OCI-M2 (cell line): ENCODE data around the gene FRAT2.
"Not testable (repeated sequence)": the region's sequence is repeated elsewhere in the genome, so short reads cannot be mapped to it uniquely, and the experiment has no call there.

Experiments used
- DNase-seq: peaks from one replicate; lab custom pipeline; 2025; ENCODE audit not compliant: unreplicated experiment; lab: John Stamatoyannopoulos, UW

Gene FRAT2

GRCh38 chr10:97356918-97357317, 22.4 kb upstream of the FRAT2 start:
- no peak for DNase-seq

DNA sequence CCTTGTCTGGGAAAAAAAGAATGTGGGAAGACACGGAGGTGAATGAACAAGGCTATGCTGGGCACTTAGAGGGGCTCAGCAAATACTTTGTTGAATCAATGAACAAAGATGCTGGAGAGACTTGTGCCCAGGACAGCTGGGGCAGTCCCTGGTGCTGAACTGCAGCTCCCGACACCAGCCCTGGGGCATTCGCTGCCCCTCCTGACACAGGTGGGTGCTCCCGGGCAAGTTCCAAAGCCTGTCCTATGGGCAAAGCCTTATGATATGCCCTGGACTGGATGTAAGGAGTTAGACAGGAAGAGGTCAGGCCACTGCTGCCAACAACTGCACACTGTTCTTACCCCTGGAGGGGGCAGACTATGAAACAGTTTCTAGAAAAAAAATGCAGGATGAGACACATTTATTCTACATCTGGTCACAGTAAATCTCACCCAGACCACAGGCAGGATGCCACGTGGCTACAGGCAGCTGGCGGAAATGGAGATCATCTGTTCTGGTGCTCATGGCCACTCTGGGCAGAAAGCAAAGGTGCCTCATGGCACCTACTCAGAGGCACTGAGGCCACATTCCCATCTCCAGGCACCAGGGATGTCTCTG, 21.9 kb upstream of the FRAT2 start:
- DNase-seq: no peak

DNA sequence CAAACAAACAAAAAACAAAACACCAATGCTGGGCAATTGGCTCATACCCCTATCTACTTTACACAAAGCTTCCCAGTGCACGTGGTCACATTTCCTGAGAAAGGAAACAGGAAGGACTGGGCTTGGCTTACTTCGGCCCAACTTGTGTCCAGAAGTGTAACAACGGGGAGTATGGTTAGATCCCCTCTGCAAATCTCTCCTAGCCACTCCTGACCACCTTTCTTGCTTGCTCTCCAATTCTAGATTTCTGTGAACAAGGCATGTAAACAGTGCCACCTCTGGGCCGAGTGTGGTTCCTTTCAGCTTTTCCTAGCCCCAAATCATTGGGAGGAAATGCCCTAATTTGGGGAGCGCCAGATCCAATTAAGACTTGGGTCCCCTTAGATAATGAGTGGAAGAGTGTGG, 21.0 kb upstream of the FRAT2 start:
- no peak for DNase-seq

DNA sequence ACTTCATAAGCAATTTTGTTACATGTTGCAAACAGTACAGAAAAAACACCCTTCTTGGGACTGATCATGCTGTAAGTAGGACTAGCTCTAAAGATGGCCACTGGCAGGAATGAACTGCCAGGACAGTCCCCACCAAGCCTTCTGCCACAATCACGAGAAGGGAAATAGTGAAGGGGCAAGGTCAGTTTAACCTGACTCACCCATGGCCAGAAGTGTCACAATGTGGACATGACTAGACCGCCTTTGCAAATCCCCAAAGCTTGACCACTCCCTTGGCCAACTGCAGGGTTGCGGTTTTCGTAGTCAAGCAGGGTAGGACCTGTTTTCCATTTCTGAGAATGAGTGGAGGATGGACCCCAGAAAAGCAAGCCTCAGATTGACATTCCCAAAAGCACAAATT, 19.4 kb upstream of the FRAT2 start:
- no peak for DNase-seq

GRCh38 chr10:97349752-97350513, 15.4 kb upstream of the FRAT2 start:
- DNase-seq: no peak

DNA sequence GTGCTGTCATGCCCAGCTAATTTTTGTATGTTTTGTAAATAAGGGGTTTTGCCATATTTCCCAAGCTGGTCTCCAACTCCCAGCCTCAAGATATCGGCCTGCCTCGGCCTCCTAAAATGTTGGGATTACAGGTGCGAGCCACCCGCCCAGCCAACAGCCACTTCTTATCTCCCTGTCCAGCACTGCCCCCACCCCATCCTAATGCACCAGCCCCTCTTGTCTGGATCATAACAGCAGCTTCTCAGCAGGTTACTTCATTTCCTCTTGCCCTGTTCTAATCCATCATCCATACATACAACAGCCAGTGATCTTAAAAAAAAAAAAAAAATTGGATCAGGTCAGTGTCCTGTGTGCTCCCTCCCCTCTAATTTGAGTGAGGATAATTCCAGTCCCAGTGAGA, 12.8 kb upstream of the FRAT2 start:
- no peak for DNase-seq

GRCh38 chr10:97343664-97344063, 9.1 kb upstream of the FRAT2 start:
- not testable (repeated sequence) for DNase-seq

- no peak for DNase-seq
Measured at GRCh38 chr10:97341416-97341815, 6.9 kb upstream of the FRAT2 start.

DNA sequence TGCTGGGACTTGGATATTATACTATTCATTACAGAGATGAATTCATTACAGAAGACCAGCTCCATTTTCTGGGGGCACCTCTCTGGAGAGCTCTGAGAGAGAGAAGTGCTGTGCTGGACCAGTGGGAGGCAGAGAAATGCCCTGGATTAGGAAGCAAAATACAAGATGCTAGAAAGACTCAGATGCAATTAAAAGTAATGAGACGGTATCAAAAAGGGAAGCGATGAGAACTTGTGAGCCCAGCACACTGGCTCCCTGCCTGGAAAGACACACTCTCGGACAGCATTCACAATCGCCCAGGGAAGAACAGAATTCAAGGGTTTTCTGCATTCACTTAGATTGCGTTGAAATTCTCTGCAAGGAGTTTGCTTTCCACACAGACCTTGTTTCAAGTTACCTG, 3.5 kb upstream of the FRAT2 start:
- DNase-seq: no peak

GRCh38 chr10:97336942-97337831, 2.7 kb upstream of the FRAT2 start:
- no peak for DNase-seq

DNA sequence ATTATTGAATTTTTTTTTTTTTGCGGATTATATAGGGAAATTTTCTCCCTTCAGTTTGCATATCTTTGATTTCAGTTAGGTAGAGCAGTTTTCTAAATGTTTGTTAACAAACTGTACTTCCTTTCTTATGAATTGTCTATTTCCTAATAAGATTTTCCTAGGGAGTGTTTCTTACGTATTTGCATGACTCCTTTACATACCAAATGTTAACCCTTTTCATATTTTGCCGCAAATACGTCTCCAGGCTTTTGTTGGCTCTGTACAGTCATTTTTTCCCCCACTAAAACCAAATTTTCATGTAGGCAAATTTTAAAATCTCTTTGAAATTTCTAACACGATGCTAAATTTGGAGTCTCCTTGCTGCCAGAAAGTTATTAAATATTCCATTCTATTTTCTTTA, 1.9 kb upstream of the FRAT2 start:
- no peak for DNase-seq

DNA sequence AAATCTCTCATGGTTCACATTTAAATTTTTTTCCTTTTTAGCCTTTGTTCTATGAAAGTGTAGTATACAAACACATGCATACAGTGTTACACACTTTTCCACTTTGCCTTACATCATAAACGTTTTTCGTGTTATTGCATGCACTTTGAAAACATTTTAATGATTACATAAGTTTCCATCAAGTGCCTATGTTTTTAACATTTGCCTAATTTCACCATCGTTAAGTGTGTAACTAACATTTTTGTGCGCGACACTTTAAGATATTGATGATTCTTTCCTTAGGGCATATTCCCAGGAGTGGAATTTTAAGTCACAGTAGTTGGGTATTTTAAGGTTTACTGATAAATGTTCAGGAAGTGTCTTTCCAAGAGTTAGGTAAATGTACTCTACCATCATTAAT, 1.5 kb upstream of the FRAT2 start:
- no peak for DNase-seq

- DNase-seq: no peak
Measured at GRCh38 chr10:97335188-97335619, 675 bp upstream of the FRAT2 start.

DNA sequence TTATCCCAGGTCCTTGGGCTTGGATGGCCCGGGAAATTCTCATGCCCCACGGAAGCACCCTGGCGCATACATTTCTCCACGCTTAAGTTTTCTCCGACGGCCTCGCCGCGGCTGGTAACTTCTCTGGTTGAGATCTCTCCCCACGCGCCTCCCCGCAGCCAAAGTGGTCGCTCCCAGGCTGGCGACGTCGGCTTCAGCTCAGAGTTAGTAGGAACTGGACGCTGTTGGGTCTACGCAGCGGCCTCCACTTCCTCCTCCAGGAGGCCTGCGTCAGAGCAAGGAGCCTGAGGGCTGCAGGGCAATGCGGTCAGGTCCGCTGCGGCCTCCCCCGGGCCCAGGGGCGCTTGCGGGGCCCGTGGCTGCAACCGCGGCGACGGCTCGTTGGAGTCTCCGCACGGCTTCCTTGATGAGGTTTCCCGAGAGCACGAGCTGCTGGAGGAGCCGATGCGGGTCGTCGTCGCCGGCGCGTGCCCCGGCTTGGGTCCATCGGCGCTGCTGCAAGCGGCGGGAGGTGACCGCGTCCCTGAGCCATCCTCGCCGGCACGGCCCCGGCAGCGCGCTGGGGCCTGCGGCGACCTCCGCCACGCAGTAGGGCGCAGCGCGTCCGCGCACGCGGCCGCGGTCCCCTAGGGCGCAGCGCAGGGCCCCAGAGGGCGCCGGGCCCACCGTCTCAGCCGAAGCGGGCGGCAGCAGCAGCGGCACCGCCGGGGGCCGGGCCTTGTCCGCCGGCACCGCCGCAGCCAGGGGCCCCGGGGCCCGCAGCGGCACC, 744 bp downstream of the FRAT2 start:
- no peak for DNase-seq

- no peak for DNase-seq
Measured at GRCh38 chr10:97333351-97333600, 1.3 kb downstream of the FRAT2 start.

GRCh38 chr10:97332591-97333350, 1.8 kb downstream of the FRAT2 start:
- no peak for DNase-seq

DNA sequence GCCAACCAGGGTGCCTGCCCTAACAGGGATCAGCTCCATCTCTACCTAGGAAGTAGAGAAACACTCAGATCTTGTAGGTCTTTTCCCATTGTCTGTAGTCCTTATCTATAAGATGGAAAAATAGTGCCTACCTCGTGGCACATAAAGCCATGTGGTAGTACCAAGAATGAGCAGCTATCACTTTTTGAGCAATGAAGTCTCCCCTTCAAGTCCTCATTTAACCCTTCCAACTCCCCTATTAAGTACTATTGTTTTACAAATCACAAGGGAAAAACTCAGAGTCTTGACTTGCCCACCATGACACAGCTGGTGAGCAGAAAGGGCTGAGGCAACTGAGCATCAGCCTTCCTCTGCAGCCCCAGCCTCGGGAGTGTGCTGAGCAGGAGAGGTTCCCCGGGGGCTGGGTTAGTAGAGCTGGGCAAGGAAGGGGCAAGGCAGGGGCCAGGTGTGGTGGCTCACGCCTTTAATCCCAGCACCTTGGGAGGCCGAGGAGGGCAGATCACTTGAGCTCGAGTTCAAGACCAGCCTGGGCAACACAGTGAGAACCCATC, 3.3 kb downstream of the FRAT2 start:
- no peak for DNase-seq

DNA sequence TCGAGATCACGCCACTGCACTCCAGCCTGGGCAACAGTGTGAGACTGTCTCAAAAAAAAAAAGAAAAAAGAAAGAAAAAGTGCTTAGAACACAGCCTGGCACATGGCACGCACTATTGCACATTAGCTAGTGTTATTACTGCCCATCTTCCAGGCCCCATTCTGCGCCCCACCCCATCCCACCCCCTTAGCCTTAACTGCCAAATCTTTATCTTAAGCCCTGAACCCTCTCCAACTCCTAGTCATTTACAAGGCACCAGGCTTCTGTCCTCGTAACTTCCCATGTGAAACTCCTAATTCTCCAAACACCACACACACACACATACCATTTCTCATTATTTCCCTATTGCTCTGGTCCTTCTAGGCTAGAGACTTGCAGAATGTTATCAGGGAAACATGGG, 4.8 kb downstream of the FRAT2 start:
- DNase-seq: no peak

DNA sequence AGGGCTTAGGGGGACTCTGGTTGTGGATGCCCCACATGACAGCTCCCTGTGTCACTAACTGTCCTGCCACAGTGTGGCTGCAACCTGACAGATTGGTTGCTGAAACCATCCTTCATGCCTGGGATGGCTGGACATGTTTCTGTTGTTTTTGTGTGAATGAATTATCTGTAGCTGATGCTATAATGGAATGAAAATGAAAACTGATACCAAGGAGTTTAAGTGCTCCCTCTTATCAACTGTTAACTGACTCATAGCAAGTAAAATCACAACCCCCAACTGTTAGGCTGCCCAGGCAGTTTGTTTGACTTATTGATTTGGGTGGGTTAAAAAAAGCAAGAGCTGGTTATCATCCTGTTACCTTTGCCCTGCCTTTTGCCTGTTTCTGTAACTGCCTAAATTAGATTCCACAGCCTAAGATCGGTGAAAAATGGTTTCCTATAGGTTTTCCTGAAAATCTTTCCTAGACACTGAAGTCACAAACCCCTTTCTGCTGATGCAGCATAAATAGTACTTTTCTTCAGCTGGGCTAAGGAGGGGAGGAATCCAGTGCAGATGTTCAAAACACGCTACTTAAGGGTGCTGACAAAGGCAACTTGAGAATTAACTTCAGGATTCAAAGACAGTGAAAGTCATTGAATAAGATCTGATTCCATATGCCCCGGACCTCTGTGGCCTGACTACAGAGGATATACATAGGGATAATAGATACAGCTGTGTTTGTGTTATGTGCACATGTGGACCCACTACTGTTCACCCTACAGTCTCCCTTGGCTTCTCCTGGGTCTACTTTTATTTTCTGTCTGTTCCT, 5.7 kb downstream of the FRAT2 start:
- DNase-seq: peak; percentile 48
